Measurements from ENCODE around the gene BORCS5. TPM values are rescaled to one million over a fixed set of nuclear protein-coding genes. Genes with fewer than 3 reads are reported as not detected.

Gene BORCS5
- total RNA-seq, 4 donors from 2014 or later, result 10.3 to 23.7 (median 19.6) TPM

GRCh38 chr12:12513416-12514006 is 156.6 kb downstream of the BORCS5 start:
- WGBS, 2 donors, result 91 to 93% methylated on average over 3 of the region's 3 CpGs
- H3K36me3 ChIP-seq, result no peaks in the 10 kb centered on the region
- no peaks in the 10 kb centered on the region for H3K9me3 ChIP-seq
- intact Hi-C loops (cut with DNase I), result no loop called here
- no peak overlapping the region for H3K27ac ChIP-seq
- TF ChIP-seq POLR2A (IDR thresholded peaks at IDR 0.05) (no peak), CTCF (IDR thresholded peaks at IDR 0.05) (no peak)
- DNase-seq, result no peak
- peaks cover 0 to 13% of the 10 kb centered on the region in 2 donors for H3K4me1 ChIP-seq
- H3K4me3 ChIP-seq (replicated peaks in 1 of 3), result no peak overlapping the region
- H3K27me3 ChIP-seq, result no peaks in the 10 kb centered on the region

- Histone ChIP-seq H3K4me3 (replicated peaks in 1 of 3) (no peak overlapping the region), H3K9me3 (no peaks in the 10 kb centered on the region), H3K36me3 (peaks cover 0 to 4% of the 10 kb centered on the region in 2 donors), H3K27ac (no peak overlapping the region), H3K27me3 (no peaks in the 10 kb centered on the region), H3K4me1 (no peaks in the 10 kb centered on the region)
- 96% methylated on average over 3 of the region's 3 CpGs for WGBS, 2 donors
- no peak for DNase-seq
- no peak for TF ChIP-seq CTCF (IDR thresholded peaks at IDR 0.05)
- no peak for TF ChIP-seq POLR2A (IDR thresholded peaks at IDR 0.05)
- intact Hi-C loops (cut with DNase I), result no loop called here
These were observed 161.6 kb downstream of the BORCS5 start for GRCh38 chr12:12518464-12518845.

DNA sequence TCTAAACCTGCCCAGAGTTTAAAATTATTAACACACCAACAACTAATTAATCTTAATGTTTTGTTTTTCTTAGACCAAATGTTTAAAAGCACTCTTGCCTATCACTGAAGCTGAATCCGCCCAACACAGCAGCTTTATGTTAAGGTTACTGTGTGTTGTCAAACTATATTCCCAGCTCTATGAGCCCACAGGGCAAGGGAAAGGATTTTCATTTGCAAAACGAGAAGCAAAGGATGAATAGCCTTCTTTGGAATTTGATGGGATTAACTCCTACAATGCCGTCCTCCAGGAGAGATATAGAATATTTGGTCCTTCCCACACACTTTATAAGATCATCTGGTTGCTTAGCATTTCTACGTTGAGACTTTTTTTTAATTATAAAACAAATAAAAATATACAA is 162.0 kb downstream of the BORCS5 start:
- TF ChIP-seq CTCF (IDR thresholded peaks at IDR 0.05) (no peak), POLR2A (IDR thresholded peaks at IDR 0.05) (no peak)
- WGBS, 2 donors, result 76 to 79% methylated on average over 4 of the region's 4 CpGs
- H3K4me3 ChIP-seq (replicated peaks in 1 of 3), result no peak overlapping the region
- no peaks in the 10 kb centered on the region for H3K27me3 ChIP-seq
- no peak overlapping the region for H3K27ac ChIP-seq
- no peak for DNase-seq
- no peaks in the 10 kb centered on the region for H3K9me3 ChIP-seq
- H3K36me3 ChIP-seq, result peaks cover 0 to 4% of the 10 kb centered on the region in 2 donors
- intact Hi-C loops (cut with DNase I), result no loop called here
- no peaks in the 10 kb centered on the region for H3K4me1 ChIP-seq

Other genes starting within 250 kb of the BORCS5 start
- gene LRP6, start 90.0 kb upstream of the BORCS5 start, total RNA-seq, result 10 to 100 TPM; 38.7 to 47.7 (median 42.7) TPM
- 10 to 100 TPM; 15.3 to 59.0 (median 37.5) TPM for gene MANSC1, start 6.8 kb upstream of the BORCS5 start, total RNA-seq
- 10 to 100 TPM; 24.2 to 34.5 (median 26.4) TPM for gene DUSP16, start 205.8 kb downstream of the BORCS5 start, total RNA-seq

All from thyroid gland (tissue), 4 donors.